Stimulated activated naive CD8-positive, alpha-beta T cell treated with anti-CD3 and anti-CD28 coated beads, Interleukin-15, Interleukin-2, amounts not matched to agents 100 U/mL and 50 U/mL, for 24 hours (primary cell): Measurements from ENCODE around the gene ADCY1.

Experiments
- ATAC-seq: fragments of 150-1000 bp; cut with Tn5 transposase; one replicate; pipeline ENCODE4 v1.10.0; 2021
- DNase-seq: peaks from one replicate; pipeline ENCODE4 v3.0.0; 2021

The ADCY1 gene

DNA sequence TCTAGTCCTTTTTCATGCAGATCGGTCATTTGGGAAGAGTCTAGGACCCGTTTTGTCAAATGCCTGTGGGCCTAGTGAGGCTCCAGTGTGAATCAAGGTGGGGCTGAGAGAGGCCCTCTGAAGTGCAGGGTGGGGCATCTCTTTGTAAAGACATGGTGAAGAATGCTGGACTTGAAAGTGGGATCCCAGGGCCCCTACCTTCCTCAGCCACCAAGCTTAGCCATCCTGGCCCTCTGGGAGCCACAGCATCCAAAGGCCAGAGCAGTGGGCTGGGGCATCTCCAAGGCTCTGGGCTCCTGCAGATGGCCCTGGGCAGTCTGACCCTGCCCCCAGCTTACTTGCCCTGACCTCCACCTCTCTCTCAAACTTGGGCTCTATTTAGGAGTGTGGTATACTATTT, 78.5 kb downstream of the ADCY1 start:
- no peak for DNase-seq
- no peak for ATAC-seq

DNA sequence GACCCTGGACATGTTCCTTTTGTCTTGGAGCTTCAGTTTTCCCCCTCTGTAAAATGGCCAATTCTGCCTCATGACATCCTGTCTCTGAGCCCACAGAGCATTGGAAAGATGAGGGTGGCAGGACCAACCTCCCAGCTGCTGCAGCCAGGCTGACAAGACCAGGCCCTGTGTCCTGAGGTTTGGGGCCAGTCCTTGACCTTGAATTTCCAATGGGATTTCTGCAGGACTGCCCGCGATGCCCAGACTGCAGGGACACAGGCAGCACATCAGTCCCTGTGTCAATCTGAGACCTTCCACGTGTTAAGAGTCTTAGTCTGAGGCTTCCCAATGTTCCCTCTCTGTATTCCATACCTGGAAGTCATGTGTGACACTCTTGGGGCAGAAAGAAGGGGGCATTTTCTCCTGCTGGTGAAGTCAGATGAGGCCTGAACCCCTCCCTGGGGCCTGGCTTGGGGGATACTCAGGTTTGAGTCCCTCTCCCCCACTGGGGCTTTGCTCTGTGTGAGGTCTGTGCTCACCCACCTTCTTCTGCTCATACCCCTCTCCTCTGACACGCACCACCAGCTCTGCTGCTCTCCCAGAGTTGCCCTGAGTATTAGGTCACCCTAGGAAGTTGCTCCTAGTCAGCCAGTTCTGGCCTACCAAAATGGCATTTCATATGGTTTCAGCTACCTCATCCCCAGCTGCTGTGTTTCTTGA, 79.2 kb downstream of the ADCY1 start:
- ATAC-seq = no peak
- DNase-seq = no peak

DNA sequence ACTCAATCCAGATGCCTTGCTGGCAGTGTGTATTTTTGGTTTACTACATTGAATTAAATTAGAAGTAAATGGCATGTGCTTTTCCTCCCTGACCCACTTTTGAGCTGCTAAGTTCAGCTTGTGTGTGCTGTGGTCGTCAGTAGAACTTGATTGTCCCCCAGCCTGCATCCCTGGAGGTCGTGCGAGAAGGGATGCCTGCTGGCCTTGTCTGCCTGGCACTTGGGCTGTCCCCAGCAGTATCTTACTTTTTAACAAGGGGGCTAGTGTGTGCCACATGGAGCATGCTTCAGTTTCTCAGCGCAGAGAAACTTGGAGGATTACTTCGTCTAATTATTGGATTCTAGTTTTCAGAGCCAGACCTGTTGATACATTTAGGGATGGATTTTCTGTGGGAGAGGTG, 80.2 kb downstream of the ADCY1 start:
- DNase-seq (no peak), ATAC-seq (no peak)

DNA sequence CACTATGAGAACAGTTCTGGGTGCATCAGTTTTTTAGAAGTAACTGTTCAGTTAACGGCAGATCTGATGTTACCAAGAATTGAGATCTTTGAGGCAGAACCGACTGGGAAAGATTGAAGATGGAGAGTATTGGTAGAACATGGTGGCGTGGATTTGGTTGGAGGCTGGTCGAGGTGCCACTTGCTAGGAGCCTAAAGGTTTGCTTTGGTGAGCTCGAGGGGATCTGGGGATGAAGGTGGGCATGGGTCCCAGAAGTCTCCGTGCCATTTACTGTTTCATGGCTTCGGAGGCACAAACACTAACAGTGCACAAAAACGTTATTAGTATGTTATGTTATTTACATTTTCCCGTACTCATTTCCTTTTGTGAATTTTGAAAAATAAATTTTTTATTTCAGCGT, 81.4 kb downstream of the ADCY1 start:
- no peak for DNase-seq
- no peak for ATAC-seq

DNA sequence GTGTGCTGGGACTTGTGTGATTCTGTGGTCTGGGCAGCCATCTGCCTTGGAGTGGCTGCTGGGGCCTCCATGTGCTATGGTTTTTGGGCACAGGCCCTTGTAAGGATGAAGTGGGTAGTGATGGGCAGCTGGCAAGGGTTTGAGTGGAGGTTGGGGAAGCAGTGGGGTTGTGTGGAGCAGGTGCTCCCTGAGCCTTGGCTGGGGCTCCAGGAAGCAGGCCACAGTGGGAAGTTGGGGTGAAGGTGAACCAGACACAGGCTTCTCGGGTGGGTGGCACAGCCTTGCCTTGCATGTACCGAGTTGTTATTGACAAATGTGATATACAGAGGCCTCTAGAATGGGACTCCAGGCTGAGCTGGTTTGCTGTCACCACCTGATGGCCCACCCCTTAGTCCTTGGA, 82.3 kb downstream of the ADCY1 start:
- no peak for DNase-seq
- ATAC-seq = no peak

DNA sequence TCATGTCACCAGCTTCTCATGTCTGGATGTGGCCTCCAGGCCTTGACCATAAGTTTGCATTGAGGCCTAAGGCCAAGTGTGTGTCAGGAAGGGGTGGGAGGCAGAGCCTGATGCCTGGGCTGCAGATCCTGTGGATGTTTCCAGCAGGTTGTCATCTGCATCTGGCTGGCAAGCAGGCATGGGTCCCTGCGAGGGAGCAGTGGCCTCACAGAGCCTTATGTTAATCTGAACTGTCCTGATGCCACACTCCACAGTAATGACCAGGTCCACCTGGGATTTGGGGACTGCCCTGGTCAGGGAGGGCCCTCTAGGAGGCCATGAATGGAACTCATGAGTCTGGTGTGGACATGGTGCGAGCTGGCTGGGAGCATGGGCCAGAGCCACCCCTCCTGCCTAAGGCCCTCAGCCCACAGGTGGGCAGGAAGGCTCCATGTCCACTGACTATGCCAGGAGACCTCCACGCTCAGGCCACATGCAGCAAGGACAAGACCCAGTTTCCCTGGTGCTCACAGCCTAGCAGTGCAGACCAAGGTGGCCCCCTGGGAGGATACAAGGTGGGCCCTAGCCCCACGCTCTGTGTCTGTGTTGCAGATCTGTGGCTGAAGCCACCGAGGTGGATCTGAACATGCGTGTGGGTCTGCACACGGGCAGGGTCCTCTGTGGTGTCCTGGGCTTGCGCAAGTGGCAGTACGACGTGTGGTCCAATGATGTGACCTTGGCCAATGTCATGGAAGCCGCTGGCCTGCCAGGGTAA, 83.1 kb downstream of the ADCY1 start:
- no peak for ATAC-seq

DNA sequence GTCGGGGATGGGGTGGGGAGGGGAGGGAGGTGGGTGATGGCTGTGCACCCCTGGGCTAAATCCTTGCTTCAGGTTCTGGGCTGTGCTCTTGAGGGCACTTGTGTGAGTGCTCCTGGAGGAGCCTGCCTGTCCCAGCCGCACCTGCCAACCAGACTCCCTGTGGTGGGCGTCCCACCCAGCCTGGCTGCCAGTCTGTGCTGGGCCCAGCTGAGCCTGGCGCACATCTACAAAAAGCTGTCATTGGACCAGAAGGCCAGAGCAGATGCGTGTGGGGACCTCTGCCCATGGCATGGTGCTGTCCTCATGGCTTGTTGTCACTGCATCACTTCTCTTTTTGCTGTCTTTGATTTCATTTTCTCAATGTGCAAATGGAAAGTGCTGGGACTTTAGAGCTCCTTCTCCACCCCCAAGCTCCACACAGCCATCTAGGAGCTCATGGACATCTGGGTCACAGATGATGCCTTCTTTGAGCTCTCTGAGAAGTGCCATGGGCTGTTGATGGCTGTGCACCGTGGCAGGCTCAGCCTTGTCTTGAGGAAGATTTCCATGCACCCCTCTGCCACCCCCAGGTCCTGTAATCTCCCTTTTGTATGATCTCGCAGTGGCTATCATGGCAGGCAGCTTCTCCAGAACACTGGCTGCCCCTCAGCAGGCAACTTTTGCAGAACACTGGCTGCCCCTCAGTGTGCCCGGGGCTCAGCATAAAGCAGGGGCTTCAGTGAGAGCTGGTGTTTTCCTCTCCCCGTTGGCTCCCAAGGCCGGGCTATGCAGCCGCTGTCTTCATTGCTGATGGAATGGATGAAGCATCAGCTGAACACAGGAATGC, 83.9 kb downstream of the ADCY1 start:
- DNase-seq (no peak), ATAC-seq (no peak)

More for the DNA sequence above, 83.1 kb downstream of the ADCY1 start:
- no peak for DNase-seq

DNA sequence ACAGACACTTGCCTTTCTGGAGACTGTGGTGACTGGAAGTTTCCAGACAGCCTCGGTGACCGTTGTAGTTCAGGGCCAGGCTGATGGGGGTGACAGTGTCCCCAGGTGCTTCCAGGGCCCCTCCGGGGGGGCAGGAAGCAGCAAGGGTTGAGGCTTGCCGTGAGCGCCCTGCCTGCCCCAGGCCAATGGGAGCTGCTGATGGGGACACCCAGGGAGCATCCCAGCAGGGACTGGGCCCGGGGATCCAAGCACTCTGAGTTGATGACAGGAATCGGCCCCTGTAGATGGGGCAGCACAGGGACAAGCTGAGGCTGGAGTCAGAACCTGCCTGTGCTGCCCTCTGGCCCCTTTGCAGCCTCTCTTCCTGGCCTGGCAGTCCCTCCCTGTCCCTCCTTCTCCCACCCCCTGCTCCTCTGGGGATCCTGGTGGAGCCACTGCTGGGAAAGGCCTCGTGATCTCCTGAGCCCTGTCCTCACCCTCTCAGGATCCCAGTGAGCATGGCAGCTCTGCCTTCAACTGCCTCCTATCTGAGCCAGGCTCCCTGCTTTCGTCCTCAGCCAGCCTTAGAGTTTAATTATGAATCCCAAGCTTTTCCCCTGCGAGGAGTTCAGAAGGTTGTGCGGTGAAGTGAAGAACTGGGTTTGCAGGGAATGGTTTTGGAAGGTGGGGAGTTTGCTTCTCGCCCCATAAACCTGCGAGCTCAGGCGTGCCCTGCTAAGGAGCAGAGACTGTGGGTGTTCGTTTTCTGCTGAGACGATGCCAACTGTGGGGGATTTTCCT, 84.7 kb downstream of the ADCY1 start:
- ATAC-seq (no peak), DNase-seq (no peak)

DNA sequence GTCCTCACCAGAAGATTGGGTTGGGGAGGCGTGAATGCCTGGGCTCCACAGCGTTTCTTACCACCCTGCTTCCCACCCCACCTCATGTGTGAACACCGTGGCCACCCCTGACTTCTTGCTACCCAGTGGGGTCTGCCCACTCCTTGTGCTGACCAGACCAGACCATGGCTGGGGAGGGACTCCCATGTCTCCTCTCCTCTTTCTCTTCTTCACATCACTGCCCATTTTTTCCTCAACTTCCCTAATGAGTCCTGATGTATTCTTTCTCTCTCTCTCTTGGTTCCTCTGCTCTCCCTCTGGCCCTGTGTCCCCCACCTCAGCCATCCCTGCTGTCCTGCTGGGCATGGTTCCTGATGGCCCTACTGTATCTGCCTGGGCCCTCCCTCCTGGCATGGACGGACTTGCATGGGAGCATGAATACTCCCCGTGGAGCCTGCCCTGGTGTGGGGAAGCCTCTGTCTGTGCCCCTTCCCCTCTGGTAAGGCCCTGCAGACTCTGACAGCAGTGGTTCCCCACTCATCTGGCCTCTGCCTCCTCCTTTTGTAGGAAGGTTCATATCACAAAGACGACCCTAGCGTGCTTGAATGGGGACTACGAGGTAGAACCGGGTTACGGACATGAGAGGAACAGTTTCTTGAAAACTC, 85.5 kb downstream of the ADCY1 start:
- ATAC-seq = no peak
- no peak for DNase-seq

DNA sequence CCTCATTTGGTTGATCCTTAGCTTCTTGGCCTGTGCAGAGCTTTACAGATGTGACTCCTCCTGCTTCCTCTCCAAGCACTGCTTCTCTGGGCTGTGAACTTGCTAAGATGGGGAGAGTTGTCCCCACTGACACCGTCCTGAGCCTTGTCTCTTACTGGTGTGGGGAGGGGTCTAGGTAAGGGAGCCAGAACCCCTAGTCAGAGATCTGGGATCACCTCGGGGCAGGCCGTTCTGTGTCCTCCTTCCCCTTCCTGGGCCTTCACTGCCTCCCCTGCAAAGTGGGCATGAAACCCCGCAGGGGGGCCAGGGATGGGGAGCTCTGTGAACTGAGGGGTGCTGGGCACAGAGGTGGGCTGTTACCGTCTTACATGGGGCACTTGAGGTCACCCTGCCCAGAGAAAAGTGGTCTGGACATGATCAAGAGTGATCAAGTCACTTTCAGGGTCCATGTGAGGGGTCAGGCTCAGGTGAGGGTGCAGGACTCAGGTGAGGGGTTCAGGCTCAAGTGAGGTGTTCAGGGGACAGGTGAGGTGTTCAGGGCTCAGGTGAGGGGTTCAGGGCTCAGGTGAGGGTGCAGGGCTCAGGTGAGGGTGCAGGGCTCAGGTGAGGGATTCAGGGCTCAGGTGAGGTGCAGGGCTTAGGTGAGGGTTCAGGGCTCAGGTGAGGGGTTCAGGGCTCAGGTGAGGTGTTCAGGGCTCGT, 86.2 kb downstream of the ADCY1 start:
- ATAC-seq = no peak
- DNase-seq = no peak

DNA sequence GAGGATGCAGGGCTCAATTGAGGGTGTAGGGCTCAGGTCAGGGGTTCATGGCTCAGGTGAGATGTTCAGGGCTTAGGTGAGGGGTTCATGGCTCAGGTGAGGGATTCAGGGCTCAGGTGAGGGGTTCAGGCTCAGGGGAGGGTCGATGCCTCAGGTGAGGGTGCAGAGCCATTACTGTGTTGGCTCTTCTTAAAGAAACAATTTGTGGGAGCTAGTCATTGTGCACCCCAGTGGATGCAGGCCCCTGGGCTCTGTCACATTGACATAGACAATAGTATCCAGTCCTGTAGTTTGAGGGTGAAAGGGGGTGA, 86.7 kb downstream of the ADCY1 start:
- no peak for ATAC-seq
- no peak for DNase-seq

DNA sequence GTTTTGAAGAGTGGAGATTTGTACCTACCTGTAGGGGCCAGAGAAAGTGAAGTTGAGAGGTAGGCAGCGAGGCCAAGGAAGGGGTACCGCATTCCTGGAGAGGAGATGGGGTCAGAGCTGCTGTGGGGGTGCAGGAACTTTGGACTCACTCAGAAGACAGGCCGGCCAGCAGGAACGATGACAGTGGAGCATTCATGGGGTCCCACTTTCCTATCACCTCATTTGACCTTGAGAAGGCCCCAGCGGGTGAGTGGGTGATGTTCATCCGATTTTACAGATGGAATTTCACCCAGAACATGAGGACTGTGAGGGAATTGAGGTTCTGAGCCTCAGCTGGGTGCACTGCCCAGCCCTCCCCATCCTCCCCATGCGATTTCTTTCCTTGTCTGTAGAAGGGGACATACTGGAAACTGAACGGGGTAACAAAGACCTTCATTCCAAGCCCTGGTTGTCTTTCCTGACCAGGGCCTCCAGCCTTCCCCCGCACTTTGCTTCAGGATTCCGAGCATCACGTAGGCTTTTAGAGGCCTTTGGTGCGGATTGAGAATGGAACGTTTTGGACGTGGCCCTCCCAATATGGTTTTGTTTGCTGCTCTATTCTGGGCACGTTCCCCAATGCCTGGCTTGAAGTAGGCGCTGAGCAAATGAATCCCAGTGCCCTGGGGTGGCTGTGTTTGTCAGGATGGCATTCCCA, 87.3 kb downstream of the ADCY1 start:
- ATAC-seq = no peak
- no peak for DNase-seq

DNA sequence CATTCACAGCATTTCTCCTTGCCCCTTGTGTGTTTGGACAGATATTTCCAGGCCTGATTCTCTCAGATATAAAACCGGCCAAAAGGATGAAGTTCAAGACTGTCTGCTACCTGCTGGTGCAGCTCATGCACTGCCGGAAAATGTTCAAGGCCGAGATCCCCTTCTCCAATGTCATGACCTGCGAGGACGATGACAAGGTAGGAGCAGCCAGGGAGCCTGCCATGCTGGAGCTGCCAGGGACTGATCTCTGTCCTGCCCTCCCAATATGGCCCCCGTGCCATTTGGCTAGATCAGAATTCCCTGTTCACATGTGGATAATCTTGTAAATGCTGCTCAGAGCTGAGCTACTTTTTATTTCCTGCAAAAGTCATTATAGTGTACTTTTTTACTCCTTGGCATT, 87.8 kb downstream of the ADCY1 start:
- no peak for DNase-seq

DNA sequence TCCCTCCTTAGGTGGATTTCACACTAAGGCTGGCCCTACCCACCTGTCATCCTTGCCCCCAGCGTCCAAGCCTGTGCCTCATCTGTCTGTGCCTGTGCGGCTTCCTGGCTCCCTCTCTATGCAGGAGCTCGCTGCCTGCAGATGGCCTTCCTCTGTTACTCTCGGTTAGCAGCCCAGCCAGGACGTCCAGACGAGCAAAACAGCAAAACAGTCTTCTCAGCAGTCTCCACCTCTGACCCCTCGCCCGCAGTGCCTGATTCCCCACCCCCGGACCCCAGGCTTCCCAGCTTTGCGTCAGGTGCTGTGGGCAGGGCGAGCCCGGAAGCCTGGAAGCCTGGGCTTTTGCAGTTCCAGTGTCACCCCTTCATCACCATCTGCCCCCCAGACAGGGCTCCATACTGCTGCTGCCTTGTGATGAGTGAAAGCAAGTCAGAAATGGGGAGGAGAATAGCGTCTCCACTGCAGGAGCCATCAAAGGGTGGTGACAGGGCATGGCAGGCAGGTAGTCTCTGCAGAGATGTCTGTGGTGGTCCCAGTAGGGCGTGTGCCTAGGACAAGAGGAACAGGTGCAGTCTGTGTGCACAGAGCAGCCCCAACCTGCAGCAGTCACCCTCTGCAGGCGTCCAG, 88.5 kb downstream of the ADCY1 start:
- no peak for ATAC-seq
- no peak for DNase-seq

More for the DNA sequence above, 87.8 kb downstream of the ADCY1 start:
- ATAC-seq = no peak

DNA sequence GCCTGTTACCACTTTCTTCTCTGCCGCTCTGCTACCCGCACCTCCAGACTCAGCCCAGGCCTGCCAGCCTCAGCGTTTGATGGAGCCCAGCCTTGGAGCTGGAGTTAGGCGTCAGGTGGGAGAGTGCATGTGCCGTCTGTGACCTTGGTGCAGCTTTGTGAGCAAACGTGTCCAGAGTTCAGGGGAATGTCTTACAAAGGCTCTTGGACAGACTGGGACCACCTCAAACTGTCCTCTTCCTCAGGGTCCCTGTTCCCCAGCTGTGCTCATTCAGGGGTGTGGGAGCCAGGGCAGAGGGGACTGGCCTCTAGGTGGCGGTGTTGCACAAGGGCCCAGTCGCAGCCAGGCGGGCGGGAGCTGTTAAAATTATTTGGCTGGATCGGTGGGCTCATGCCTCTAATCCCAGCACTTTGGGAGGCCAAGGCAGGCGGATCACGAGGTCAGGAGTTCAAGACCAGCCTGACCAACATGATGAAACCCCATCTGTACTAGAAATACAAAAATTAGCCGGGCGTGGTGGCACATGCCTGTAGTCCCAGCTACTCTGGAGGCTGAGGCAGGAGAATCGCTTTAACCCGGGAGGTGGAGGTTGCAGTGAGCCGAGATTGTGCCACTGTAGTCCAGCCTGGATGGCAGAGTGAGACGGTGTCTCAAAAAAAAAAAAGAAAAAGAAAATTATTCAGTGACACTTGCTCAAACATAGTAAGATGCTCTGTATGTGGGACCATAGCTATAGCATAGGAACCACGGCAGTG, 89.2 kb downstream of the ADCY1 start:
- ATAC-seq = no peak
- peak; percentile 45 for DNase-seq

DNA sequence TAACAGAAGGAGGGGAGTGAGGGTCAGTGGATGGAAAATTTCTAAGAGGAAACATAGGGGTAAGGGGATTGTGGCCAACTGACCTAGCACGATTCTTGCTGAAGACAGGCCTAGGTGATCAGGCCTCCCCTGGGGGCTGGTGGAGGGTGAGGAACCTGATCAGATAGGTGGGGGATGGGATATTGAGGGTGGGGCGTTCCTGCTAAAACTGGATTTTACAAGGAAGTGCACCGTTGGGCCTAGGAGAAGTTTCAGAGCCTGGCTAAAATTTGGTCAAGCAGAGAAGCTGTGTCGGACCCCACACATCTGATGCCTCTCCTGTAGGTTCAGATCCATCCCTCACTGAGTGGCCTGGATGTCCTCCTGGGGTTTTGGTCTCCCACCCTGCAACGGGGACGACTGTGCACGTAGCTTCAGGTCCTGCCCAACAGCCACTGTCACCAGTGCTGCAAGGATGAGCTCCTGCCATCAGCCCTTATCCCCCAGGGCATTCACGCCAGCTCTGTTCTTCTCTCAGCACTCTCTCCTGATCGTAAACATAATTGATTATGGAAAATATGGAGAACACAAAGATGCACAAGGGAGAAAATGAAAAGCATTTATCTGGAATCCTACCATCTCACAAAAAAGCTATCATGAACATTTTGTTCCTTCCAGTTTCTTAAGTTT, 89.9 kb downstream of the ADCY1 start:
- DNase-seq (no peak), ATAC-seq (no peak)

DNA sequence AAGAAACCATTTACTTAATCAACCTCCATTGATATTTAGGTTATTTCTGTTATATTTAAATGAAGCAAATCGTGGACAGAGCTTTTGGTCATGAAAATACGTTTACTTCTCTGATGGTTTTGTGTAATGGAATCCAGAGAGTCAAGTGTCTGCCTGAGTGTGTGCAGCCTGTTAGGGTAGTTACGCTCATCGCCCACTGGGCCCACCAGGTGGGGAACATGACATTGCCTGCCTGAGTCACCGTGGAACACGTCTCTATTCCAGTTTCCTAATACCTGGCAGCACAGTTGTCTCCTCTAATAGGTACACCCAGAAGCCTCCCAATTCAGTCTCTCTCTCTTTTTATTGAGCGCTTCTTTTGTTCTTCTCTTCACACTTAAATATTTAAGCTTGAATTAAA, 91.0 kb downstream of the ADCY1 start:
- ATAC-seq (no peak), DNase-seq (no peak)

DNA sequence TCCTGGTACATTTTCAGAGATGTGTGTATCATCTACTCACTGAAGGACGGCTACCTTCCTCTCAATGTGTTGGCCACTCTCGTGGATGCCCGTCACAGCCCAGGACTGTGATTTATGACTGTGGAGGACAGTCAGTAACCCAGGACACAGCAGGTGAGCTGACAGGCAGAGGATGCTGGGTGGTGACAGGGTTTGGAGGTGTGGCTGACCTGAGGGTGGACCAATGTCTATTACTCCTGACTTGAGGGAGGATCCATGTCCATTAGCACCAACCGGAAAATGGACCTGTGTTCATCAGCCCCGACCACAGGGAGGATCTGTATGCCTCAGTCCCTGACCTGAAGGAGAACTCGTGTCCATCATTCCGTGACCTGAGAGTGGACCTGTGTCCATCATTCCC, 96.1 kb downstream of the ADCY1 start:
- no peak for DNase-seq
- no peak for ATAC-seq

DNA sequence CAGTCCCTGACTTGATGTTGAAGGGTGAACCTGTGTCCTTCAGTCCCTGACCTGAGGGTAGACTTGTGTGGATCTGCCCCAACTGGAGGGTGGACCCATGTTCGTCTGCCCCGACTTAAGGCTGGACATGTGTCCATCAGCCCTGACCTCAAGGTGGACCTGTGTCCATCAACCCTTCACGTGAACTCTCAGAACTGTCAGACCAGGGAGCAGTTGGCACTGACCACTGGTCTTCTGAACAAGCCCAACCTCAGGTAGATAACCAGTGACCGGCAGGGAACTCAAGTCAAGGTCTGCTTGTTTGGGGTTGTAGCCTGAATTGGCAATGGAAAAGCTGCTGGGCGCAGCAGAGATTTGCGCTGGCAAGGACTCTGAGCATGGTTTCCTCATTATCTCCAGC, 96.5 kb downstream of the ADCY1 start:
- ATAC-seq = no peak
- no peak for DNase-seq
